Stimulated activated naive CD8-positive, alpha-beta T cell treated with anti-CD3 and anti-CD28 coated beads, Interleukin-15, amount 100 ng/mL, for 72 hours (primary cell): ENCODE results near the gene GLRX.

Experiments used
- ATAC-seq: fragments of 150-1000 bp; cut with Tn5 transposase; 2 replicates; pipeline ENCODE4 v1.10.0; 2021; ENCODE audit warnings: mild to moderate bottlenecking, moderate library complexity
- DNase-seq, 2 donors: peaks; one replicate each; pipeline ENCODE4 v3.0.0; 2021 to 2022
- H3K27ac Mint-ChIP-seq, 2 donors: one replicate each; pipeline ENCODE4 v1.8.0; 2022; ENCODE audit warnings: mild to moderate bottlenecking in 2 of 2, mixed read lengths in 2 of 2, moderate library complexity in 2 of 2
- H3K27me3 Mint-ChIP-seq: one replicate; pipeline ENCODE4 v1.8.0; 2022; ENCODE audit warnings: mixed read lengths
- H3K4me1 Mint-ChIP-seq: one replicate; pipeline ENCODE4 v1.8.0; 2022; ENCODE audit warnings: mild to moderate bottlenecking, mixed read lengths
- H3K4me3 Mint-ChIP-seq, 2 donors: one replicate each; pipeline ENCODE4 v1.8.0; 2022; ENCODE audit warnings: mild to moderate bottlenecking in 2 of 2, mixed read lengths in 2 of 2, moderate library complexity in 1 of 2
- H3K9me3 Mint-ChIP-seq, 2 donors: one replicate each; pipeline ENCODE4 v1.8.0; 2022; ENCODE audit warnings: mixed read lengths in 2 of 2

The GLRX gene

DNA sequence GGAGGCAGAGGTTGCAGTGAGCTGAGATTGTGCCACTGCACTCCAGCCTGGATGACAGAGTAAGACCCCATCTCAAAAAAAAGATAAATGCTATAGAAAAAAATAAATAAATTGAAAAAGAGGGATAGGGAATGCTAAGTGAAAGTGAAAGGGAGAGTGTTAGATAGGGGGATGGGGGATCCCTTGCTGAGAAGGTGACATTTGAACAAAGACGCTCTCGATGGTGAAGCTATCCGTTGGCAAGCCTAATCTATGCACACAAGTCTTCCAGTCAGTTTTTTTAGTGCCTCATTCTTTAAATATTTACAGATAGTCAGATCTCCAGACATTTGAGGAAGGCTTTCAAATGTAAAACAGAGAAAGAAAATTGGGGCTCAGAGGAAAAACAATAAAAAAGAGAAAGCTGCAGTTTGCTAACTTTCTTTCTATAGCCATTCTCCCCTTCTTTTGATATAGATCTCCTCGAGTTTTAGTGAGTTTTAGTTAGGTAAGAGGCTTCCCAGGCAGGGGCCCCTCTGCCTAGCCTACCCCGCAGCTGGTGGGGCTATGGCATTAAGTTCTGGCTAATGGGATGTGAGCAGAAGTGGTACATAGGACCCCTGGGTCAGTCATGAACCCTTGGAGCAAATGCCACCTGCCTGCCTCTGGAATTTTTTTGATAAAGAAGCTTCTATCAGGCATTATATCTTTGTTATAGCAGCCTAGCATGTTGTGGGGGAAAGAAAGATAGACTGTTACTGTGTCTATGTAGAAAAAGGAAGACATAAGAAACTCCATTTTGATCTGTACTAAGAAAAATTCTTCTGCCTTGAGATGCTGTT, 12.0 kb downstream of the GLRX start:
- Mint-ChIP-seq H3K9me3 (no peaks in the 10 kb centered on the region), H3K27ac (peak overlapping the region; percentile 36 to 81), H3K4me3 (peak overlapping the region; percentile 65 to 70), H3K27me3 (no peaks in the 10 kb centered on the region), H3K4me1 (peaks cover 69% of the 10 kb centered on the region)
- DNase-seq (no peak), ATAC-seq (no peak)

DNA sequence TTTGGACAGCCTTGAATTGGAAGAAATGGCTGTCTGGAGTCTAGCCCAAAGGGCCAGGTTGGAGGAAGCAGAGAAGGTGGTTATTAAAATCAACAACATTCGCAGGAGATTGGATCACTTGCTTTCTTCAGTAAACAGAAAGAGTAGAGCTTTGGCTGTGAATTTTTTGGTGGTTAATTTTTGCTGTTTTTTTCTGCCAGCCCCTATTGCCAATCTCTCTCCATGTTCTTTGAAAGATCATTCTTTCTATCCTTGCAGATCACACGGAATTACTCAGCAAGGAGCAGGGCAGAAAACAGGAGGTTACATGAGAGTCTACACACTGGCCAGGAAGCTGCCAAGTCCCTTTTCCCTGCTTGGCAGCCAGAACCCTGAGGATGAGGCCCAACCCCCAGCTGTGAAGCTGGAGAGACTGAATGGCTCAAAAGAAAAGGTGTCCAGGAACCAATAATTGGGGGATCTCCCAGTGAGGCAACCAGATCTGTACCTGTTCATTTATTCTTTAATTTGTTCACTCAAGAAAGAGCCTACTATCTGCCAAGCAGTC, 13.0 kb downstream of the GLRX start:
- DNase-seq = no peak
- H3K4me3 Mint-ChIP-seq = peak overlapping the region; percentile 65 to 70

GRCh38 chr5:95808686-95809413, 13.7 kb downstream of the GLRX start:
- H3K4me3 Mint-ChIP-seq = peak overlapping the region; percentile 65 to 70
- ATAC-seq = peak; percentile 98
- peak; percentile 75 to 86 for DNase-seq
- H3K4me1 Mint-ChIP-seq = peaks cover 59% of the 10 kb centered on the region
- H3K27ac Mint-ChIP-seq = peak overlapping the region; percentile 81
- H3K27me3 Mint-ChIP-seq = no peaks in the 10 kb centered on the region
- H3K9me3 Mint-ChIP-seq = no peaks in the 10 kb centered on the region

More for the DNA sequence above, 13.0 kb downstream of the GLRX start:
- ATAC-seq = no peak
- H3K27ac Mint-ChIP-seq = peak overlapping the region; percentile 38 to 81
- H3K4me1 Mint-ChIP-seq = peaks cover 64% of the 10 kb centered on the region
- H3K27me3 Mint-ChIP-seq = no peaks in the 10 kb centered on the region
- H3K9me3 Mint-ChIP-seq = no peaks in the 10 kb centered on the region

DNA sequence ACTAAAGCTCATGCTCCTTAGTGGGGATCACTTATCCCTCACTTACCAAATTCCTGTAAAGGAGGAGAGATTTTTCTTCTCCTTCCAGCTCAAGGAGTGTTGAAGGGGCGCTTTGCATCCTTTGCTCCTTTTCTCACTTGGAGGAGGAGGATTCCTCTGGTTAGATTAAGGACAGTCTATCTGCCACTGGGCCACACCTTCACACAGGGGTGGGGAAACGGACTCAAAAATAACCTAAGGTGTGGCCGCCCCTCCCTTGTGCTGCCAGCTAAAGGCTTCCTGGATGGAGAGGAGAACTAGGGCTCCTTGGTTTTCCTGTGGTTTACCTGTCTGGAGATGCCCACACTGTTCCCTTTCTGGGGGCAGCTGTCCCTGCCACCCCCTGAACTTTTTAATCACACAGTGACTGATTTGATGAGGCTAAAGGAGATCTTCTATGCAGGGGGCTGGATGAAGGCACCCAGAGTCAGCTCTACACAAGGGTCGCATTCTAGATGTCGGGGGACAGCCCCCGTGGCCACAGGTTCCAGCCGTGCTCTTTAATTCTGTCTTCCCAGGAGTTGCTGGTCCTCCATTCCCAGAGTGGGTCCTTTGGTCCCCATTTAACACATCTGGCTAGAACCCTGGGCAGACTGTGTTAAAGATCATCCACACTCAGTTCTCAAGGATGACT, 14.4 kb downstream of the GLRX start:
- Mint-ChIP-seq H3K4me1 (peaks cover 54% of the 10 kb centered on the region), H3K27ac (peak overlapping the region; percentile 81), H3K4me3 (peak overlapping the region; percentile 65 to 70), H3K27me3 (no peaks in the 10 kb centered on the region), H3K9me3 (no peaks in the 10 kb centered on the region)
- peak; percentile 24 for ATAC-seq
- no peak for DNase-seq

GRCh38 chr5:95806687-95807086, 15.8 kb downstream of the GLRX start:
- no peaks in the 10 kb centered on the region for H3K27me3 Mint-ChIP-seq
- no peak for ATAC-seq
- DNase-seq = no peak
- H3K4me1 Mint-ChIP-seq = peaks cover 40% of the 10 kb centered on the region
- H3K4me3 Mint-ChIP-seq = no peak overlapping the region
- H3K9me3 Mint-ChIP-seq = no peaks in the 10 kb centered on the region
- H3K27ac Mint-ChIP-seq = no peak overlapping the region

- no peak overlapping the region for H3K27ac Mint-ChIP-seq
- DNase-seq (no peak), ATAC-seq (no peak)
- no peaks in the 10 kb centered on the region for H3K27me3 Mint-ChIP-seq
- peaks cover 22% of the 10 kb centered on the region for H3K4me1 Mint-ChIP-seq
- H3K4me3 Mint-ChIP-seq = no peak overlapping the region
- no peaks in the 10 kb centered on the region for H3K9me3 Mint-ChIP-seq
These were observed 17.6 kb downstream of the GLRX start for GRCh38 chr5:95804736-95805539.

DNA sequence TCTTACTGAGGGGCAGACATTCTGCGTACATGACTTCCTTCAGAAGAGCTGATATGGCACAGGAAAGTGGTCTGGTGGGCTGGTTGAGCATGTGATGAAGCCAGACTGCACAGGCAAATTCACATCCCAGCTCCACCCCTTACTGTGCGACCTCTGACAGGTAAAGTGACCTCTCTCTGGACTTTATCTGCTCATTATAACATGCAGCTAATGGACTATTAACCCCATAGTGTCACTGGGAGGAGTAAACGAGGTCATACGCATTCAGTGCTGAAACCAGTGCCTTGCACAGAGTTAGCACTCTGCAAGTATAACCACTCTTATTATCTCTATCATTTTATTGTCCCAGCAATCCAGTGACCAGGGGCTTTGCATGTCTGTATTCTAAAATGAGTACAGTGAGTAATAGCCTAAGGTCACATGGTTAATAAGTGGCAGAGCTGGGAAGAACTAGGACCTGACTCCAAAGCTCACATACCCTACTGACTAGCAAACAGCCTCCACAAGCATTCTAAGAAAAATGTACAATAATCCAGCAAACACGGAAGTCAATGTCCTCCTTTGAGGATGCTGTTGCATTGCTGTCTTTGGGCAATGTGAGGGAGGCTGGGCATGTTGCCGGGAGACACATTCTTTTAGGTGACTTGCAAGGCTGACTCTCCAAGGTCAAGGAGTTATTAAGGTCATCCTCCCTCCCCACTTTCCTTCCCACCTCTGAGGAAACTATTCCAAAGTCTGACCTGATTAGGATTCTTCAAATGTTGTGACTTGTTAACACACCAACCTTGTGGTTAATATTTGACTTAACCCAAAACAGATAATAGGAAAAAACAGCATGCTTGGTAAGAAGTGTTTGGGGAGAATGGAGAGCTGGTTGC, 19.0 kb downstream of the GLRX start:
- Mint-ChIP-seq H3K27me3 (no peaks in the 10 kb centered on the region), H3K27ac (no peak overlapping the region), H3K4me3 (no peak overlapping the region), H3K4me1 (peaks cover 8% of the 10 kb centered on the region), H3K9me3 (no peaks in the 10 kb centered on the region)
- DNase-seq (no peak), ATAC-seq (no peak)

DNA sequence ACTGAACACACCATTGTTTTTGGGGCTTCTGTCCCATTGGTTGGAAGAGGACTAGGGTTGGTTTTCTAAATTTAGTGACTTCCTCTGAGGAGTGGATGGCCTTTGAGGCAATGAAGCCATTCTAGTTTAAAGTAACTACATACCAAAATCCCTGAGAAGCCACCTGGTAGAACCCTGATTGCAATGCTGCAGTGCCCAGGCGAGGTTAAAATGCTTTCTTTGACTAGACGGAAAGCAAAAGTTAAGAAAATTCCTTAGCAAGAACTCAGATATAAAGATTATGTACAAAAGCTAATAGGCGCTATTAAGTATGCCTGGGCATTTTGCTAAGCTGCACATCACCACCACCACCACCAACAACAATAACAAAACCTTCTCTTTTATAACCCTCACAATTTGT, 20.6 kb downstream of the GLRX start:
- no peak overlapping the region for H3K4me3 Mint-ChIP-seq
- H3K4me1 Mint-ChIP-seq = no peaks in the 10 kb centered on the region
- ATAC-seq = no peak
- H3K27ac Mint-ChIP-seq = no peak overlapping the region
- DNase-seq = no peak
- no peaks in the 10 kb centered on the region for H3K27me3 Mint-ChIP-seq
- H3K9me3 Mint-ChIP-seq = no peaks in the 10 kb centered on the region

GRCh38 chr5:95801532-95801931, 21.0 kb downstream of the GLRX start:
- ATAC-seq (no peak), DNase-seq (no peak)
- no peak overlapping the region for H3K27ac Mint-ChIP-seq
- H3K4me3 Mint-ChIP-seq = no peak overlapping the region
- H3K4me1 Mint-ChIP-seq = no peaks in the 10 kb centered on the region
- H3K9me3 Mint-ChIP-seq = no peaks in the 10 kb centered on the region
- H3K27me3 Mint-ChIP-seq = no peaks in the 10 kb centered on the region

- Mint-ChIP-seq H3K27me3 (no peaks in the 10 kb centered on the region), H3K9me3 (no peaks in the 10 kb centered on the region), H3K4me1 (no peaks in the 10 kb centered on the region), H3K4me3 (no peak overlapping the region), H3K27ac (no peak overlapping the region)
- no peak for DNase-seq
- no peak for ATAC-seq
These were observed 22.0 kb downstream of the GLRX start for GRCh38 chr5:95800553-95800952.

DNA sequence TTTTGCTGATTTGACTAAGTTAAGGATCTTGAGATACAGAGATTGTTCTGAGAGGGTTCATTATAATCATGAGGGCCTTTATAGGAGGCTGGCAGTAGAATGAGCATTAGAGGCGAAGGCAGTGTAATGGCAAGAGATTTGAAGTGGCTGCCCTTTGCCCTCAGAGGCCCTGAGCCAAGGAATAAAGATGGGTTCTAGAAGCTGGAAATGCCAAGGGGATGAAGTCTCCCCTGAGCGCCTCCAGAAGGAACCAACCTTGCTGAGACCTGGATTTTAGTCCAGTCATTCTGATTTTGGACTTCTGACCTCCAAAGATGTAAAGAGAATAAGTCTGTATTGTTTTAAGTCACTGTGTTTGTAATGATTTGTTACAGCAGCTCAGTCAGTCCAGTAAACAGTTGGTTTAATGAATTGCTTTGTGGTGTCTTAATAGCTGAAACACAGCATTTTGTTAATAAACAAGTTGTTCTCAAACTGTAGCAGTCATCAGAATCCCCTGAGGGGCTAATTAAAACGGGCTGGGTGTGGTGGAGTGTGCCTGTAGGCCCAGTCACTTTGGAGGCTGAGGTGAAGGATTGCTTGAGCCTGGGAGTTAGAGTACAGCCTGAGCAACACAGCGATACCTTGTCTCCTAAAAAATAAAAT, 23.2 kb downstream of the GLRX start:
- H3K9me3 Mint-ChIP-seq = no peaks in the 10 kb centered on the region
- no peak overlapping the region for H3K27ac Mint-ChIP-seq
- ATAC-seq (no peak), DNase-seq (no peak)
- no peaks in the 10 kb centered on the region for H3K4me1 Mint-ChIP-seq
- no peak overlapping the region for H3K4me3 Mint-ChIP-seq
- H3K27me3 Mint-ChIP-seq = no peaks in the 10 kb centered on the region

DNA sequence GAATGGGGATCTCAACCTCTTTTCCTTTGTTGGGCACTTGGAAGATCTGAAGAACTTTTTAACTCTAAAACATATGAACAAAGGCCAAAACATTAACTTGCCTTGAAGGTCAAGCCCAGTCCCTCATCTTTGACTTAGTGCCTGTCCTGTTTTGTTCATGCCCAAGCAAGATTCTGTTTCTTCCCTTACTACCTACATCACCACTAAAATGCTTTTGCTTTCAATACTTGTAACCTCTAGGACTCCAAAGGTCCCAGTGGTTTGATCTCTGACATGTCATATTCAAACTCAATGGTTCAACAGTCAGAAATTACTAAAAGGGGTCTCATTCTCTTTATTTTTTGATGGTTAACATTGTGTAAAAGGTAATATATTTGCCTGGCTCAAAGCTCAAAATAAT, 24.0 kb downstream of the GLRX start:
- DNase-seq = no peak
- no peaks in the 10 kb centered on the region for H3K4me1 Mint-ChIP-seq
- ATAC-seq = no peak
- no peaks in the 10 kb centered on the region for H3K27me3 Mint-ChIP-seq
- no peaks in the 10 kb centered on the region for H3K9me3 Mint-ChIP-seq
- no peak overlapping the region for H3K4me3 Mint-ChIP-seq
- H3K27ac Mint-ChIP-seq = no peak overlapping the region

GRCh38 chr5:95798048-95798447, 24.5 kb downstream of the GLRX start:
- H3K4me1 Mint-ChIP-seq = no peaks in the 10 kb centered on the region
- H3K27me3 Mint-ChIP-seq = no peaks in the 10 kb centered on the region
- DNase-seq (no peak), ATAC-seq (no peak)
- H3K27ac Mint-ChIP-seq = no peak overlapping the region
- H3K4me3 Mint-ChIP-seq = no peak overlapping the region
- H3K9me3 Mint-ChIP-seq = no peaks in the 10 kb centered on the region

GRCh38 chr5:95797301-95797700, 25.2 kb downstream of the GLRX start:
- Mint-ChIP-seq H3K4me3 (no peak overlapping the region), H3K9me3 (no peaks in the 10 kb centered on the region), H3K27me3 (no peaks in the 10 kb centered on the region), H3K27ac (no peak overlapping the region), H3K4me1 (no peaks in the 10 kb centered on the region)
- no peak for DNase-seq
- ATAC-seq = no peak
